ENCODE data around the gene CCKAR.

Gene CCKAR

DNA sequence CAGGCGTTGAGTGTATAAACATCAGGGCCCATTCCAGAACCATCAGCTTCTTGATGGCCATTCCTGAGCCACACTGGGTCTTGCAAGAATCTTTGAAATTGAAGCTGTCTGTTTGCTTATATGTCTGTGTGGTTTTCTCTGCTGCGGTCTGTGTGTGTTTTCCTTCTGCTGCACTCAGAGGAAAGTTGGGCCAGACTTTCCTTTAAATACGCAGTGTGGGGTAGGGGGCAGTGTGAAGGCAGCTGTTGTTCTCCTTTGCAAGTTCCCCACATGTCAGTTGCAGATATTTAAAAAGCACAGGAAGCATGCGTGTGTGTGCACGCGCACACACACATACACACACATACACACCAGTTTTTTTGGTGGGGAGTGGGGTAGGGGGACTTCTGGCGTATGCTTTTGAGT lies 32.1 kb downstream of the CCKAR start:
- DNase-seq, result no peak

- no peak for DNase-seq
These were observed 32.9 kb downstream of the CCKAR start for GRCh38 chr4:26457412-26457811.

DNA sequence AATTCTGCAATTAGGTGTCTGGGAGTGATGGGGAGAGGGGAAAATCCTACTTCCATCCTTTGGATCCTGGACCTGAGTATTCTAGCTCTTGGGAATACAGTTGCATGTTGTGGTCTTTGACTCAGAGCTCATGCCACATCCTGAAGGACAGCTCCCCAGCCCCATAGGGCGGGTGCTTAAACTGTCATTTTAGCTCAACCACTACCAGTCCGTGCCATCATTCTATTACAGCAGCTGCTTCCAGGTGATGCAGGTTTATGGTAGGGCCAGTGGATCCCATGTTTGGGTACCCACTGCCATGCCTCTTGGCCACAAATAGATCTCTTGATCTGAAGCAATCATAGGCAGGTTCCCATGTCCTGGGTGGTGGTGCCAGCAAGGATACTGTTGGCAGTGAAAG lies 34.7 kb downstream of the CCKAR start:
- no peak for DNase-seq

DNA sequence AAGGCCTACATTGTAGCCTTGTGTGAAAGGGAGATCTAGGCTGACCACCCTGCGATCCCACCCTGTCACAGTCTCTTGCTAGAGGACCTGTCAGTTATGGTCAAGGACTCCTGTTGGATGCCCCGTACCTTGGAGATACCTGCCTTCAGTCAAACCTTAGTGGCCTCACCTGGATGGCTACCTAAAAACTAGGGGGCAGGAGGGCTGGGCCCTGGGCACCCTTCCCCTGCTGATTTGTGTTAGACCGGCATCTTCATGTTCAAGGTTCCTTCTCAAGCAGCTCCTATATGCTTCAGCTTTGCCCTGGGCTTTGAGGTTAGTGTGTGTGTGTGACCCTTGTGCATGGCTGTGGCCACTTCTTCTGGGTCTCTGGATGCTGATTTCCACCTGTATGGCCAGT lies 35.3 kb downstream of the CCKAR start:
- DNase-seq, result no peak

- peak; percentile 5 for DNase-seq
These were observed 37.4 kb downstream of the CCKAR start for GRCh38 chr4:26452565-26453531.

- no peak for DNase-seq
These were observed 38.7 kb downstream of the CCKAR start for GRCh38 chr4:26451597-26451996.

DNA sequence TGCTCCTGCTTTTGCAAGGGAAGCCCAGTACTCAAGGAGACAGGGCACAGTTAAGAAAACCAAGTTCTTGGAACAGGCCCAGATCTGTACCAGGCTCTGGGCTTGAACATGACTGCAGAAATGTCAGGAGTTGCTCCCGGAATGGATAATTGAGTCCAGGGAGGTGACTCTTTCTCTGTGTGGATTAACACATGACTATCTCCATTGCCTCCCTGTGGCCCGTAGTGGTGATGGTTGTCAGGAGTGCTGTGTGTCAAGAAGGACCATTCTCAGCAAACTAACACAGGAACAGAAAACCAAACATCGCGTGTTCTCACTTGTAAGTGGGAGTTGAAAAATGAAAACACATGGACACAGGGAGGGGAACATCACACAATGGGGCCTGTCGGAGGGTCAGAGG lies 39.9 kb downstream of the CCKAR start:
- DNase-seq, result no peak

GRCh38 chr4:26447378-26447777 lies 42.9 kb downstream of the CCKAR start:
- DNase-seq, result no peak

DNA sequence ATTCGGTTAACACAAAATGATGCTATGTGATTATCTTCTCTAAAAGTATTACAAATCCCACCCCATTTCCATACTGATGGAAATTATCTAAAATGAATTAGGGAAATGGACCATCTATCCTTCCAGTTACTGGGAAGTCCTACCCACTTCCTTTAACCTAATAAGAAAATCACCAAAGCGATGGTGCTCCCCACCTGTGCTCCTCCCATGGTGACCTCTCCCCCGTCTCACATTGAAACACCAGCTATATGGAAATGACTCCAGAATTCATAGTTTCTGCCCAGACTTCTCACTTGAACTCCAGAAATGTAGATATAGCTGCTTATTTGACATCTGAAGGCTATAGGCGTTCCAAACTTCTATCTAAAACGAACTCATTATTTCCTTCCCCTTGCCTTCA lies 48.5 kb downstream of the CCKAR start:
- DNase-seq, result no peak

- DNase-seq, result no peak
These were observed 49.2 kb downstream of the CCKAR start for GRCh38 chr4:26441102-26441501.

- no peak for DNase-seq
These were observed 56.1 kb downstream of the CCKAR start for GRCh38 chr4:26434030-26434639.

DNA sequence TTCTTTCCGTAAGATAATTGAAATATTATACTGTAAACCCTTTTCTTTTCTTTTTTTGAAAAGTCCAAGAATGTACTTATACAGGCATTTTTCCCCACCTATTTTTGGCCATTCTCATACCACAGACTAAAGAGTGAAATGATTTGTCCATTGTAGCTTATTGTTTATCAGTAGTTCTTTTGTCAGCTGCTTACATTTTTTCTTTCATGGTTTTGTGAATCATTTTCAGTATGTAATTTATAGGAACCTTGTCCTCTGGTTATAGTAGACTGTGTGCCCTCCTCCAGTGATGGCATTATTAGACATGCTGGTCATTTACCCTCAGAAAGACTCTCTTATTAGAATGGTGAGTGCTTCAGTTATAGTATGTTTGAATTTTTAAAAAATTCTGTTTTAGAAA lies 56.7 kb downstream of the CCKAR start:
- DNase-seq, result no peak

DNA sequence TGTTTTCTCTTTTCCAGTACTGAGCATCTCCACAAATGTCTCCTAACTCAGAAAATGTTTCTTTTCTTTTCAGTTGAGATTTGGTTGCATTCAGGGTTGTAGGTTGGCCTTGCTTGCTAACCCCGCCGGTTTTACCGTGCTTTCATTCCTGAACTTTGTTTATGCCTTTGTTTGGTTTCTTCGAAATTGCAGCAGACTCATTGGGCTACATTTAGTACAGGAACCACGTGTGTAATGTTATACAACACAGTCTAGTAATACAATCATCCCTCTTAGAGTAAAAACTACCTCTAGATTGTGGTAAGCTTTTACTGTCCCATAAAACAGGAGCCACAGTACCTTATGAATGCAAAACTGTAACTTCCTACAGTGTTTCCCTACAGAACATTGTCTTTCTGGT lies 57.9 kb downstream of the CCKAR start:
- no peak for DNase-seq

- no peak for DNase-seq
These were observed 58.7 kb downstream of the CCKAR start for GRCh38 chr4:26431461-26432180.
